T47D (cell line): ENCODE data around the gene C1QTNF9B.

ENCODE experiments used
- DNase-seq, 2 experiments: peaks; one replicate each; pipeline versions ENCODE4 v3.0.0 to v3.0.0-alpha.2; 2011 to 2012; ENCODE audit warnings: low read depth in 1 of 2, low spot score in 1 of 2
- JUND ChIP-seq: IDR thresholded peaks from 2 replicates; pipeline ENCODE4 v1.6.1; 2012; ENCODE audit warnings: low read depth
- in situ Hi-C: cut with HindIII; loops from 2 replicates; pipeline ENCODE4 v1.10.0; 2016; ENCODE audit warnings: low sequenced_read_pairs, low pct_unique_long_range_greater_than_20kb

C1QTNF9B gene

GRCh38 chr13:23861310-23861709 is 36.0 kb downstream of the C1QTNF9B start:
- no peak for TF ChIP-seq JUND
- DNase-seq = no peak
- in situ Hi-C loops = no loop called here

- TF ChIP-seq JUND = no peak
- DNase-seq = no peak
- in situ Hi-C loops = no loop called here
These were observed 37.4 kb downstream of the C1QTNF9B start for GRCh38 chr13:23859904-23860303.

GRCh38 chr13:23859455-23859854 is 37.8 kb downstream of the C1QTNF9B start:
- TF ChIP-seq JUND = no peak
- DNase-seq = peak in 1 of 2 experiments; percentile 6
- in situ Hi-C loops = no loop called here

GRCh38 chr13:23858546-23858945 is 38.8 kb downstream of the C1QTNF9B start:
- in situ Hi-C loops = no loop called here
- DNase-seq = no peak

GRCh38 chr13:23856008-23856750 is 41.1 kb downstream of the C1QTNF9B start:
- in situ Hi-C loops = no loop called here
- DNase-seq = peak in 1 of 2 experiments; percentile 1
- no peak for TF ChIP-seq JUND

More at GRCh38 chr13:23858546-23858945, 38.8 kb downstream of the C1QTNF9B start:
- TF ChIP-seq JUND = no peak

- DNase-seq = no peak
- in situ Hi-C loops = no loop called here
- TF ChIP-seq JUND = no peak
These were observed 41.9 kb downstream of the C1QTNF9B start for GRCh38 chr13:23855360-23855759.

GRCh38 chr13:23852351-23852750 is 45.0 kb downstream of the C1QTNF9B start:
- in situ Hi-C loops = no loop called here
- no peak for TF ChIP-seq JUND
- DNase-seq = no peak

- in situ Hi-C loops = no loop called here
- TF ChIP-seq JUND = no peak
- no peak for DNase-seq
These were observed 46.2 kb downstream of the C1QTNF9B start for GRCh38 chr13:23851106-23851505.

- no peak for TF ChIP-seq JUND
- DNase-seq = no peak
- in situ Hi-C loops = no loop called here
These were observed 47.2 kb downstream of the C1QTNF9B start for GRCh38 chr13:23850134-23850533.

GRCh38 chr13:23849670-23850069 is 47.6 kb downstream of the C1QTNF9B start:
- no peak for TF ChIP-seq JUND
- in situ Hi-C loops = no loop called here
- DNase-seq = no peak

- in situ Hi-C loops = no loop called here
- no peak for DNase-seq
- no peak for TF ChIP-seq JUND
These were observed 48.6 kb downstream of the C1QTNF9B start for GRCh38 chr13:23848646-23849141.

GRCh38 chr13:23848019-23848418 is 49.3 kb downstream of the C1QTNF9B start:
- no peak for DNase-seq
- in situ Hi-C loops = no loop called here
- no peak for TF ChIP-seq JUND

GRCh38 chr13:23847497-23847896 is 49.8 kb downstream of the C1QTNF9B start:
- in situ Hi-C loops = no loop called here
- TF ChIP-seq JUND = no peak
- no peak for DNase-seq
